CD14-positive monocyte (primary cell): Measurements from ENCODE around the gene NSD2. TPM values are rescaled to one million over a fixed set of nuclear protein-coding genes. Genes with fewer than 3 reads are reported as not detected.
A peak's percentile ranks its signal among the peaks of the same experiment; 100 is the strongest.

Source experiments
- DNase-seq, 3 donors: peaks; one replicate each; pipeline ENCODE4 v3.0.0-alpha.2; 2011 to 2022
- H2AFZ ChIP-seq: 2 replicates; pipeline ENCODE4 v1.6.0; 2012; ENCODE audit warnings: mild to moderate bottlenecking, low read depth, low read length, inconsistent platforms; ENCODE audit not compliant: insufficient read depth, poor library complexity, severe bottlenecking
- H3K27ac ChIP-seq, 2 donors: 1 replicate in 1 of 2; 2 replicates in 1 of 2; pipeline ENCODE4 v1.5.1; 2012 to 2013; ENCODE audit warnings: low read length in 2 of 2, control low read depth in 1 of 2, inconsistent platforms in 1 of 2, low read depth in 1 of 2, mild to moderate bottlenecking in 1 of 2
- H3K27me3 ChIP-seq, 2 donors: one replicate each; pipeline versions ENCODE4 v1.6.0 to v1.6.1; 2011 to 2013; ENCODE audit warnings: low read length in 2 of 2; ENCODE audit not compliant: control insufficient read depth in 2 of 2, insufficient read depth in 2 of 2
- H3K36me3 ChIP-seq, 2 donors: replicated peaks in 1 of 2; 1 replicate in 1 of 2; 2 replicates in 1 of 2; pipeline versions ENCODE4 v1.5.1 to v1.6.1; 2012 to 2013; ENCODE audit warnings: low read length in 2 of 2, control low read depth in 1 of 2, inconsistent platforms in 1 of 2, mild to moderate bottlenecking in 1 of 2; ENCODE audit not compliant: insufficient read depth in 2 of 2, control insufficient read depth in 1 of 2
- H3K4me1 ChIP-seq, 2 donors: 1 replicate in 1 of 2; 2 replicates in 1 of 2; pipeline versions ENCODE4 v1.5.1 to v1.6.1; 2012 to 2013; ENCODE audit warnings: low read length in 2 of 2, control low read depth in 1 of 2, inconsistent platforms in 1 of 2, mild to moderate bottlenecking in 1 of 2, moderate library complexity in 1 of 2; ENCODE audit not compliant: insufficient read depth in 2 of 2, control insufficient read depth in 1 of 2
- H3K4me2 ChIP-seq: replicated peaks from 2 replicates; pipeline ENCODE3; 2012; ENCODE audit warnings: low read length, moderate library complexity, mild to moderate bottlenecking; ENCODE audit not compliant: poor library complexity, severe bottlenecking; ENCODE audit errors: extremely low read depth
- H3K4me3 ChIP-seq, 3 experiments: fragments of 200-600 bp in 1 of 3; sonication (generic) in 1 of 3; replicated peaks in 1 of 3; 1 replicate in 2 of 3; 2 replicates in 1 of 3; pipeline ENCODE4 v1.5.1; 2011 to 2013; ENCODE audit warnings: low read length in 3 of 3, mild to moderate bottlenecking in 3 of 3, control low read depth in 2 of 3, low read depth in 2 of 3, inconsistent platforms in 1 of 3, moderate library complexity in 1 of 3
- H3K79me2 ChIP-seq: 2 replicates; pipeline ENCODE4 v1.6.0; 2012; ENCODE audit warnings: mild to moderate bottlenecking, control low read depth, inconsistent platforms, low read length, moderate library complexity; ENCODE audit not compliant: insufficient read depth
- H3K9ac ChIP-seq: 2 replicates; pipeline ENCODE4 v1.6.0; 2017; ENCODE audit warnings: low read length, mild to moderate bottlenecking; ENCODE audit not compliant: insufficient read depth, poor library complexity, severe bottlenecking
- H3K9me3 ChIP-seq, 2 donors: replicated peaks in 1 of 2; 1 replicate in 1 of 2; 2 replicates in 1 of 2; pipeline versions ENCODE4 v1.5.1 to v1.6.1; 2012 to 2013; ENCODE audit warnings: low read length in 2 of 2, control low read depth in 1 of 2; ENCODE audit not compliant: control insufficient read depth in 1 of 2, insufficient read depth in 1 of 2
- H4K20me1 ChIP-seq: 2 replicates; pipeline ENCODE4 v1.6.0; 2012; ENCODE audit warnings: mild to moderate bottlenecking, low read length, control low read depth, moderate library complexity; ENCODE audit not compliant: insufficient read depth
- H3K27ac Mint-ChIP-seq, 7 donors: one replicate each; pipeline ENCODE4 v1.8.0; 2020; ENCODE audit warnings: mild to moderate bottlenecking in 7 of 7, mixed read lengths in 7 of 7, moderate library complexity in 6 of 7, inconsistent platforms in 2 of 7
- H3K27me3 Mint-ChIP-seq, 3 donors: one replicate each; pipeline ENCODE4 v1.8.0; 2021 to 2022; ENCODE audit warnings: low read depth in 3 of 3, mild to moderate bottlenecking in 3 of 3, mixed read lengths in 3 of 3, moderate library complexity in 3 of 3, inconsistent platforms in 1 of 3
- H3K36me3 Mint-ChIP-seq, 2 donors: one replicate each; pipeline ENCODE4 v1.8.0; 2020; ENCODE audit warnings: mixed read lengths in 2 of 2, inconsistent platforms in 1 of 2, mild to moderate bottlenecking in 1 of 2
- H3K4me1 Mint-ChIP-seq: one replicate; pipeline ENCODE4 v1.8.0; 2020; ENCODE audit warnings: mild to moderate bottlenecking, mixed read lengths
- H3K4me3 Mint-ChIP-seq, 2 donors: one replicate each; pipeline ENCODE4 v1.8.0; 2020; ENCODE audit warnings: mild to moderate bottlenecking in 2 of 2, mixed read lengths in 2 of 2, moderate library complexity in 1 of 2
- H3K9me3 Mint-ChIP-seq, 7 donors: one replicate each; pipeline ENCODE4 v1.8.0; 2020 to 2022; ENCODE audit warnings: mixed read lengths in 7 of 7, mild to moderate bottlenecking in 6 of 7, moderate library complexity in 6 of 7, inconsistent platforms in 2 of 7
- CTCF ChIP-seq: fragments of 200-600 bp; IDR thresholded peaks from one replicate; pipeline ENCODE4 v1.8.0; 2022; ENCODE audit warnings: antibody characterized with exemption, mild to moderate bottlenecking
- WGBS: methylation state at CpG from one replicate; pipeline ENCODE4 v1.1.5; 2013; ENCODE audit warnings: missing lambda C conversion rate; ENCODE audit not compliant: insufficient coverage; 5-methylcytosine and 5-hydroxymethylcytosine counted together
- intact Hi-C, 2 donors: fragments of 100-400 bp; cut with micrococcal nuclease; formaldehyde crosslinking; loops; one replicate each; pipeline versions ENCODE4 v1.15.0 to v1.15.1; 2023
- polyA plus RNA-seq, 3 donors: library from polyadenylated mRNA; depleted of rRNA in 1 of 3; unstranded in 2 of 3; stranded (reverse) in 1 of 3; fragments of 300-500 nt in 2 of 3; fragments of >200 nt in 1 of 3; fragmentation: Illumina TruSeq in 2 of 3; gene quantifications; 1 replicate in 2 of 3; 2 replicates in 1 of 3; pipeline ENCODE4 v1.2.3, GENCODE V29; 2012 to 2021

The NSD2 gene
- polyA plus RNA-seq, 3 donors: 1.9 to 8.7 (median 2.3) TPM

GRCh38 chr4:1976416-1977352, 105.5 kb downstream of the NSD2 start:
- Mint-ChIP-seq H3K27me3 (peaks cover 0 to 2% (median 0%) of the 10 kb centered on the region in 3 donors), H3K27ac (peak overlapping the region in 1 of 7 donors; percentile 56), H3K4me3 (no peak overlapping the region), H3K36me3 (peaks cover 80 to 96% of the 10 kb centered on the region in 2 donors), H3K4me1 (no peaks in the 10 kb centered on the region), H3K9me3 (peaks cover 0 to 3% (median 0%) of the 10 kb centered on the region in 7 donors)
- intact Hi-C loops: no loop called here
- Histone ChIP-seq H3K4me1 (no peaks in the 10 kb centered on the region), H3K27me3 (no peaks in the 10 kb centered on the region), H3K9ac (no peak overlapping the region), H3K27ac (no peak overlapping the region), H4K20me1 (no peaks in the 10 kb centered on the region), H3K9me3 (no peaks in the 10 kb centered on the region), H3K4me2 (no peak overlapping the region), H2AFZ (no peak overlapping the region), H3K4me3 (no peak overlapping the region), H3K36me3 (peaks cover 71 to 100% of the 10 kb centered on the region in 2 donors), H3K79me2 (no peaks in the 10 kb centered on the region)
- no peak for DNase-seq
- TF ChIP-seq CTCF: no peak
- 98% methylated on average over 33 of the region's 35 CpGs for whole genome bisulfite sequencing

GRCh38 chr4:1978226-1978625, 107.0 kb downstream of the NSD2 start:
- Mint-ChIP-seq H3K4me3 (no peak overlapping the region), H3K27me3 (peaks cover 0 to 2% (median 0%) of the 10 kb centered on the region in 3 donors), H3K9me3 (peaks cover 0 to 3% (median 0%) of the 10 kb centered on the region in 7 donors), H3K36me3 (peaks cover 83 to 98% of the 10 kb centered on the region in 2 donors), H3K27ac (peak overlapping the region in 2 of 7 donors; percentile 11 to 47), H3K4me1 (no peaks in the 10 kb centered on the region)
- Histone ChIP-seq H3K4me3 (no peak overlapping the region), H3K27me3 (no peaks in the 10 kb centered on the region), H2AFZ (no peak overlapping the region), H3K79me2 (no peaks in the 10 kb centered on the region), H3K27ac (no peak overlapping the region), H3K4me1 (no peaks in the 10 kb centered on the region), H3K9me3 (no peaks in the 10 kb centered on the region), H3K4me2 (no peak overlapping the region), H3K36me3 (peaks cover 79 to 100% of the 10 kb centered on the region in 2 donors), H4K20me1 (no peaks in the 10 kb centered on the region), H3K9ac (no peak overlapping the region)
- no peak for DNase-seq
- intact Hi-C loops: no loop called here
- no peak for TF ChIP-seq CTCF
- WGBS: 96% methylated on average over 13 of the region's 13 CpGs
